Retina (tissue), 1 donor: ENCODE measurements around the gene MYO1D.
A peak's percentile ranks its signal among the peaks of the same experiment; 100 is the strongest.

Experiments used
- DNase-seq: peaks from one replicate; pipeline ENCODE4 v3.0.0-alpha.2; 2016

The MYO1D gene

DNA sequence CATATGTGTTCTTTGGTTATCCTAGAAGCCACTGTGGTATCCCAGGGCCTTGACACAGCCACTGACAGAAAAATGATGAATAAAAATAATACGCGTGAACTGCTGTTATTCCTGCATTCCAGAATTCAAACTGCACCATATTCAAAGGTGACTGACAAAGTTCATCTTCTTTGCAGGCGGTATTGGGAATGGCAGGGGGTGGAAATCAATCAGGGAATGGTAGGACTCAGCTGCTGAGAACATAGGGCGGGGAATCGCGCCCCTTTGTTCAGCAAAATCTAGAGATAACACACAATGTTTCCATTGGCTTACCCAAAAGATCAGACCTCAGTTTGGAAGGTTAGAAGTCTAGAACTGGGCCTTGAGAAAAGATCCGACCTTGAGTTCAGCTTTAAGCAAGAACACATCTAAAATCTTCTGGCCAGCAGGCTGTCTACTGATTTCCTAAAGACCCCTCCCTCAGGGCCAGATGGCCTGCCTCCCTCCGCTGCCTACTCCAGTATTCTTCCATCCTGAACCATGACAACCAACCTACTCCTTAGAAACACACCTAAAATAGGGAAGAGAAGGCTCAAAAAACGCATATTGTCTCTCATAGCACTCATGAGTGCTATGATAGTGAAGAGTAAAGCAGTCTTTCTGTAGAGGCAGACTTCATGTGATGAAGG, 356.1 kb downstream of the MYO1D start:
- DNase-seq: peak; percentile 47

DNA sequence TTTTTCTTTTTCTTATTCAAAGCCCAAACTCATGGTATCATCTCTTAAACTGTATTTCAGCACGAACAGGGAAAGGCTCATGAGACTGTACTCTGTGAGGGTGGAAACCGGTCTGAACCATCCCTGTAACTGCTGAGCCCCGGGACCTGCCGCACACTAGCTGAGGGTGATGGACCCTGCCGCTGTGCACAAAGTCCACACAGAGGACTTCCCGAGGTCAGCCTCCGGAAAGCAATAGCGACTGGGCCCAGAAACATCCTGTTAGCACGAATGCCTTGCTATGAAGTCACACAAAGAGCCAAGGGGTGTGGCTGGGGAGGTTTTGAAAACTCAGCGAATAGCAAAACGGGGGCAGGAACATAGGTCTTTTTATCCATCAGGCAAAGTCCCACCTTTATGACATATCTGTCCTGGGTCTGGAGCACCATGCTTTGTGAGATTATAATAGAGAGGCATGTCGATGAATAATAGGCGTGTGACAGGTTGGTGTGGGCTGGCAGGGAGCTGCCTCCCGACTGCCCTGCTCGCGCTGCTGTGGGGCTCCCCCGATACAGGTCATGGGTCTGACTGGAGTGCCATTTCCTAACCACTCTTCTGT, 356.7 kb downstream of the MYO1D start:
- DNase-seq: peak; percentile 83

DNA sequence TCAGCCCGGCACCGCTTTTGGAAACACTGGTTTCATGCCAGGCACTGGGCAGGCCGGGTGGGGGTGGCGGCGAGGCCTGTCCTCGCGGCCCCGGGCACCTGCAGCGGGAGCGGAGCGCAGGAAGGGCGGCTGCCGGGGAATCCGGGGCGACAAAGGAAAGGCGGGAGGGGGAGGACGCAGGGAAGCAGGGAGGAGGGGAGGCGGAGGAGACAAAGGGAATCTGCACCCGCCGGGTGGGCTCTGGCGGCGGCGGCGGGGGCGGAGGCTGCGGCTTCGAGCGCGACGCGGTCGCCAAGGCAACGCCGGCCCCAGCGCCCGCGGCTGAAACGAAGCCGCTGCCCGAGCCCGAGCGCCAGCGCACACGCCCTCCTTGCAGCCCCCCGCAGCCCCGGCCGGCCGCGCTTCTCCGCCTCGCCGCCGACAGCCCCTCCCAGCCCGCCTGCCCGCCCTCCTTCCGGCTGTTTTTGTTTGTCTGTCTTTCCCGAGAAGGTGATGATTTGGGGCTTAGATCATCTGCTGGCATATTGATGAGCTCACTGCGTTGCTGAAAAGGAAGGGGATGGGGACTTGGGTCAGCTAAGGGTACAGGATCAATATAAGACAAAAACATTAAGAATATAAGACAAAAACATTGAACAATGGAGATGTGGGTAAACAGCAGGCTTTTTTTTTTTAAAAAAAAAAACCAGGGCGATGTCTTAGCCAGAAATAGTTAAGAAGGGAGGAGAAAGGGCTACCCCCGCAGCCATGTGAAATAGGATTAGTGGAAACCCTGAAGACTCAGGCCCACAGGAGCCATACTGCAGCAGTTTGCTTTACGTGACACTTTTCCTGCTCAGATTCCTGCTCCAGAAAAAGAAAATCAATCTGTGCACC, 357.5 kb downstream of the MYO1D start:
- peak; percentile 92 for DNase-seq

DNA sequence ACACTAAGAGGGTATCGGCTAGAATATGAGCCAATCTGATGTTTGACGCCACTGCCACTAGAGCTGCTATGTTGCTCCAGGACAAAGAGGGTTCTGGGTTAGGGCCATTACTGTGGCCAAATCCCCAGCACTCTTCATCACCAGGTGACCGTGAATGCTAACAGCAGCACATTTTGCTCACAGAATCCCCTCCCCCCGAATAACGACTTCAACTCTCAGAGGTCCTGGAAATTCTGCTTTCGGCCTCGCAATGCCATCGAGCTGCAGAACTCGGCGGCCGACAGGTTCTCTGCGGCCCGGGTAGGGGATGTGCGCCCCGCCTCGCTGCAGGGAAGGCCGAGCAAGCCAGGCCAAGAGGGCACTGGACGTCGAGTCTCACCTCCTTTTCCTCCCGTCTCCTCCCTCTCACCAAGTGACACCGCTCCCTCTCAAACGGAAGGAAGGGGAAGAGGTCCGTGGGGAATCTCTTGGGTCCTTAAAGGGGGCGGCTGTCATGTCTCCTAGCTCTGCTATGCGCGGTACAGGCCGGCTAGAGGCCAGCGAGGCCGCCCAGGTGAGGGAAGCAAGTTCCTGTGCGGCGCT, 358.2 kb downstream of the MYO1D start:
- peak; percentile 88 for DNase-seq

- DNase-seq: no peak
Measured at GRCh38 chr17:32517982-32518381, 358.9 kb downstream of the MYO1D start.

GRCh38 chr17:32516940-32517701, 359.8 kb downstream of the MYO1D start:
- DNase-seq: peak; percentile 61

DNA sequence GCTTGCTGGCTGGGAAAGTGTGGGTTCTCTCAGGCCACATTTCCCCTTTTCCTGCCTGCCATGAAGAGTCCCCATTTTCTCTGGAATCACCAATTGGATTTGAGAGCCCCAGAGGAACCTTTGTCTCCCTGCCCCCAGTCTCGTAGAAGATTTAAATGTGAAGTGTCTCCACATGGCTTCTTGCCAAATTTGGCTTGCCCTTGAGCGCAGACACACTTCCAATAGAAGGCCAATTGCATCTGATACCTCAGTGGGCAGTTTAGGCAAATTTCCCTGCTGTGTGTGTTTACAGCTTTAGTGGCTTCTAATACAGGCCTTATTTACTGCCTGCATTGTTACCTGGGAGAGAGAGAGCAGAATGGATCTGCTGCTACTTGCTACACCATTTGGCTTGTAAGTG, 360.5 kb downstream of the MYO1D start:
- DNase-seq: no peak

- no peak for DNase-seq
Measured at GRCh38 chr17:32515677-32516383, 361.1 kb downstream of the MYO1D start.

DNA sequence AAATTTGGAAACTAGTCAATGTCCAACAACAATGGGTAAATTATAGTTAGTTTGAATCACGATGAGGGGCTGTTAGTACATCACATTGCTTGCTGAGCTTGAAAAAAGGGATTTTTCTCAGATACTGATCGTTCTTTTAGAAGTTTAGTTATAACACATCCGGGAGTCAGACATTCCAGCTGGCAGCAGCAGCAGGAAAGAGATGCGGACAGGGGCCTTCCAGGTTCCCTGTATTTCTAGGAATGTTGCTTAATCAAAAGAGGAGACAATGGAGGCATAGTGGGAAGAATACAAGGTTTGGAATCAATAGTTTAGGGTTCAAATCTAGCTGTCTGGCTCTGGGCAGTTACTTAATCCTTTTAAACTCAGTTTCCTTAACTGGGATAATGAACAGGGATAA, 362.3 kb downstream of the MYO1D start:
- no peak for DNase-seq

GRCh38 chr17:32513579-32513978, 363.3 kb downstream of the MYO1D start:
- no peak for DNase-seq

DNA sequence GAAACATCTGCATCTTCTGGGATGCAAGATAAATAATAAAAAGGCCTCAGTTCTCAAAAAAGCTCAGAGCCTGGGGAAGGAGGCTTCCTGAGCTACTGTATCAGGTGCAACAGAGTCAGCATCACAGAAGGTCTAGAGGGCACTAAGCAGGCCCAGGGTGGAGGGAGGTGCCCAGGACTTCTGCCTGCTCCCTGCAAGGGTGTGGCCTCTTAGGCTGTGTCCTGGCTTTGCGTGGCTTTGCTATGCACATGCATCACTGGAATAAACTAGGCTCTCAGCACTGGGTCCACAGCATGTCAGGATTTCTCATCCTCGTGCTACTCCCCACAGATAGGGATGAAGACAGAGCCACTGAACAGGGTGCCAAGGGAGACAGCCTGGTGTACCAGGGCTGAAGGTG, 364.6 kb downstream of the MYO1D start:
- no peak for DNase-seq

- no peak for DNase-seq
Measured at GRCh38 chr17:32510466-32510865, 366.5 kb downstream of the MYO1D start.

DNA sequence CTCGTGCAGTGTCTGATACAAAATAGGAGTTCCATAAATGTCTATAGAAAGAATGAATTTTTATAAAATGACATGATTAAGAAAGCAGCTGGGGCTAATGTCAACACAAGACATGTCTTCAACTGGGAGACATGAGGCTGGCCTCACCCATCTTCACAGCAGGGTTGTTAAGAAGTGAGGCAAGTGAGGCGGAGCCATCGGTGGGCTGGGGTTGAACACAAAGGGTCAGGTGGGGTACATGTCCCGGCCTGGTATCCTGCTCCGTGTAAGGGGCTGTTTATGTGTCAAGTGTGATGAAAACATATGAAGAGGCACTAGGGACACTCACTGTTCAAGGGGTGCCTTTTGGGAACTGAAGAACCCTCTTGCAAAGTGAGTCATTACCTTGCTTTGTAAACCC, 368.0 kb downstream of the MYO1D start:
- no peak for DNase-seq

DNA sequence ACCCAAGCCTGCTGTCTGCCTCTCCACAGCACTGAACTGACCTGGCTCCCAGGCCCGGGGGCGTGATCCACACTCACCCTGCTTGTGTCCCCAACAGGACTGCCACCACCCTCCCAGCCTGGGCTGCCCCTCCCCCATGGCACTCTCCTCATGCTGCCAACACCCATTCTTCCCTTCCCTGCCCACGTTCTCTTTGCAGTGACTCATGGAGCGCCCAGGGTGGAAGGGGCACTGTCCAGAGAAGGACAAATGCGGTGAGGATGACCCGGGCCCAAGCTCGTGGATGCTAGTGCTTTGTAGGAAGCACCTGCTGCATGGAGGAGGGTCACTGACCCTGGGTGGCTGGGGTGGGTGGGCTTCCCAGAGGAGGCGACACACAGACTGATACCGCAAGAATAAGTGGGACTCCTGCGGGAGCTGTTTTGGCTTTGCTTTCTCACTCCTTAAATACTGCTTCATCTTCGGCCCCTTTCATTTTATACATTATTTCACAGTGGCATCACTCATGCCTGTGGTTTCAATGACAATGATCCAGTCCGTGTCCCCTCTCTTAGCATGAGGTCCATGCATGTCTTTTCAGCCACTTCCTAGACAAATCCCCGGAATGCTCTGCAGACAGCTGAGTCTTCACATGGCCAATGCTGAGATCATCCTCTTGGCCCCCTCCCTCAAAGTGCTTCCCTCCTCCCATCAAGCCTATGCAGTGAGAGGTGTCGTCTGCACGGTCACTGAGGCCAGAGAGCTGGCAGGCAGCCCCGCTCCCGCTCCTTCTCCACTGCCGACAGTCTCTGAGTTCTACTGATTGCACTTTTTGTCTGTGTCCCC, 372.5 kb downstream of the MYO1D start:
- DNase-seq: no peak

DNA sequence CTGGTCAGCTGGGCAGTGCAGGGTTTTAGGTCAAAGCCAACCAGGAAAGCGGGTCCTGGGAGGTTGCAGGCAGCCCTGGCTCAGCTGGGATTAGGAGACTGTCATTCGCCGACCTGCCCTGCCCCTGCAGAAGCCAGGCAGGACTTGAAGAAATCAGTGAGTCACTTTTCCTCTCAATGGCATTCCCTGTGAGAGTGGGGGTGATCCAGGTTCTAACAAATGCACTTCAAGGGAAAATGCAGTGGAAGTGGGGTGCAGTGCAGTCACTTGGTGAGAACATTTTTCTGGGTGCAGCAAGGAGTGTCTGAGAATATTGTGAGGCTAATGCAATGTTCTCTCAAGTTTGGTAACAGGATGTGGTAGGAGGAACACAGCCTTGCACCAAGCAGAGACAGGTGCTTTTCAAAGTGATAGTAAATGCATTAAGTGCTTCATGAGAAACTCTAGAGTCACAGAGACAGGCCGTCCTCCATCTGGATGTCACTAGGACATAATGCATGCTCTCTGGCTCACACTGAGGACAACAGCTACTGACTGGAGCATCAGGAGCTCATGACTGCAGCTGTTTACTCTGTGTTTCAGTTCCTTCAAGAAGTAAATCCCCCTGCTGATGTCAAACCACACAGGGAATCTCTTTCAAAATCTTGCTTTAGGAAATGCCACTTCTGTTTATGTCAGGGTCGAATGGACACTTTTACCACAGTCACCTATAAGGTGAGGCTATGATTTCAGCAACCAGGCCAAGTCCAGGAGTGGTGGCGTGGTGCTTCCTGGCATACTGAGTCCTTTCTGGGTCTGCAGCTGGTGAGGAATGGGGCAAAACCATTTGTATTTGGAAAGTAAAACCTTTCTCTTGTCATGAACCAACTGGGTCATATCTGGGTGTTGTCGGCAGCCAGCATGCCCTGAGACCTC, 373.4 kb downstream of the MYO1D start:
- no peak for DNase-seq

DNA sequence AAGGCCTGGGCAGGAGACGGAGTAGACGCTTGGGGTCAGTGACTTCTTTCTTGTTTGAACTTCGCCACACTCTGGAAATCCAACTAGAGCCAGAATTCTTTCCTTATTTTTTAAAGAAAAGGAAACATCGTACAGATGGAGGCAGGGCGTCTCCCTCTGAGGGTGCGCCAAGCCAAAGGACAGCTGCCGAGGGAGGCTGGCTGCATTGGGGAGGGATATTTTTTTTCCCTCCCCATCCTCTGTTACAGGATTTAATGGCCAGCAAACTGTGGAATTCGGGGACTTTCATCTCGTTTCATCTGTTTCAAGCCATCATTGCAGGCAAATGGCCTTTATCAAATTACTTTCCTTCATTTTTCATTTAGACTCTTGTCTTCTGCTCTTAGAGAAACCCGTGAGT, 374.2 kb downstream of the MYO1D start:
- DNase-seq: no peak

GRCh38 chr17:32502013-32502412, 374.9 kb downstream of the MYO1D start:
- no peak for DNase-seq

DNA sequence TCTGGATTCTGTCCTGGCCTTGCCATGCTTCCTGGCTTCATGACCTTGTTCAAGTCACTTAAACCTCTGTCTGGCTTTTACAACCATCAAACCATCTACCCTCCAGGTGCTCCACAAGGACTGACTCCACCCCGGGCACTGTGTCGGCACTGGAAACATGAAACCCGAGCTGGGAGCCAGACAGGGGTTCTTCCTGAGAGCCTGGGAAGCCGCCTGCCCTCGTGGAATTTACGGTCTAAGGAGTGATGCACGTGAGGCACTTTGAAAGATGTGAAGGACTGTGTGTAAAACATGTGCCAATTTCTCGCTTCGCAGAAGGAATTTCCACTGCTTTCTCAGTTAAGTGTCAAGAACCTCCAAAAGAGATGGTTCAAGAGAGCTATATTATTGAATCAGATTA, 378.5 kb downstream of the MYO1D start:
- DNase-seq: no peak

GRCh38 chr17:32497431-32498205, 379.3 kb downstream of the MYO1D start:
- DNase-seq: peak; percentile 46
